SK-N-SH (cell line): Measurements from ENCODE around the gene TTC9B.

Experiments used
- MAX ChIP-seq: IDR thresholded peaks from 2 replicates; pipeline ENCODE4 v1.4.0; 2012; ENCODE audit warnings: low read depth
- RFX5 ChIP-seq: IDR thresholded peaks from 2 replicates; pipeline ENCODE4 v1.6.1; 2012; ENCODE audit warnings: mild to moderate bottlenecking, improper control_type of control experiment, low read length
- TCF12 ChIP-seq: IDR thresholded peaks from 2 replicates; pipeline ENCODE4 v1.4.0; 2012
- YY1 ChIP-seq: IDR thresholded peaks from 2 replicates; pipeline ENCODE4 v1.4.0; 2012; ENCODE audit warnings: low read depth, mild to moderate bottlenecking
- TF ChIP-seq, protein P1 (sequence below): fragments of 200-600 bp; sonication (generic); IDR thresholded peaks from 2 replicates; pipeline ENCODE4 v1.6.1; 2017; ENCODE audit warnings: antibody characterized with exemption, mild to moderate bottlenecking, moderate library complexity

DNA sequence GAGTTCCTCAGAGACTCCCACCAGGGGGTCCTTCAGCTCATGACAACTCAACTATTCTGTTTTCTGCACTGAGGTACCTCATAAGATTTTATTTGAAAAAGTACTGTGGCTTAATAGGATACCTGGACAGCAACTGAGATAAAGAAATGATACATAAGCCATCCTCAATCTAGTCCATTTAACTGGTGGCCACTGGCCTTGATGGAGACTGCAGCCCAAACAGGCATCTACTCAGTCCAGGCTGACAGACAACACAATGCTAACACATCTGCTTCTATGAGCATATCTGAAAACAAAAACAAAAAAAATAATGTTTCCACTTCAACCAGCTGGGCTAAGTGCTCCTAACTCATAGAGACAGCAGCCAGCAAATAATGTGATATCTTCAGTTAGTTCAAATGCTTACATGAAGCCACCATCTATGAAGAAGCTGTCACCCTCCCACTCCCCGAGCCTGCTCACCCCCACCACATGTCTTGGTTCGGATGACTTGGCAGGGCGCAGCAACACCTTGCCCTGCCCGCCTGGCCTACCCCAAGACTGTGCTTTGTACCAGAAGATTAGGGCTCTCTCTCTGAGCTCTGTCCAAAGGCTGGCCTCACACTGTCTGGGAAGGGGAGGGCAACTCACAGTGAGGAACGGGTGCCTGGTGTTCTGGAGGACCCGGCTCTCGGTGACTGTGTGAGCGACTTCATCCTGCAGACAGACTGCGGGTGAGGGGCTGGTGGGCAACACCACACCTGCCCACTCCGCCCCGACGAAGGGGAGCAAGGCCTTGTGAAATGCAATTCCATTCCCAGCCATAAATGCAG, 21.4 kb upstream of the TTC9B start:
- no peak for TF ChIP-seq YY1
- TF ChIP-seq MAX: no peak
- TF ChIP-seq, protein P1, sequence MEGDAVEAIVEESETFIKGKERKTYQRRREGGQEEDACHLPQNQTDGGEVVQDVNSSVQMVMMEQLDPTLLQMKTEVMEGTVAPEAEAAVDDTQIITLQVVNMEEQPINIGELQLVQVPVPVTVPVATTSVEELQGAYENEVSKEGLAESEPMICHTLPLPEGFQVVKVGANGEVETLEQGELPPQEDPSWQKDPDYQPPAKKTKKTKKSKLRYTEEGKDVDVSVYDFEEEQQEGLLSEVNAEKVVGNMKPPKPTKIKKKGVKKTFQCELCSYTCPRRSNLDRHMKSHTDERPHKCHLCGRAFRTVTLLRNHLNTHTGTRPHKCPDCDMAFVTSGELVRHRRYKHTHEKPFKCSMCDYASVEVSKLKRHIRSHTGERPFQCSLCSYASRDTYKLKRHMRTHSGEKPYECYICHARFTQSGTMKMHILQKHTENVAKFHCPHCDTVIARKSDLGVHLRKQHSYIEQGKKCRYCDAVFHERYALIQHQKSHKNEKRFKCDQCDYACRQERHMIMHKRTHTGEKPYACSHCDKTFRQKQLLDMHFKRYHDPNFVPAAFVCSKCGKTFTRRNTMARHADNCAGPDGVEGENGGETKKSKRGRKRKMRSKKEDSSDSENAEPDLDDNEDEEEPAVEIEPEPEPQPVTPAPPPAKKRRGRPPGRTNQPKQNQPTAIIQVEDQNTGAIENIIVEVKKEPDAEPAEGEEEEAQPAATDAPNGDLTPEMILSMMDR: no peak
- TF ChIP-seq RFX5: no peak
- TF ChIP-seq TCF12: no peak
